Cardiac fibroblast (primary cell): ENCODE results near the gene C10orf90.

Source experiments
- DNase-seq, 2 donors: peaks; one replicate each; pipeline versions ENCODE4 v3.0.0 to v3.0.0-alpha.2; 2010; ENCODE audit warnings: low read depth in 2 of 2
- H3K4me3 ChIP-seq, 2 donors: replicated peaks in 1 of 2; 1 replicate in 1 of 2; 2 replicates in 1 of 2; pipeline ENCODE4 v1.5.1; 2011; ENCODE audit warnings: low read depth in 2 of 2, low read length in 2 of 2, mild to moderate bottlenecking in 2 of 2, moderate library complexity in 1 of 2
- TF ChIP-seq, protein P1 (sequence below): IDR thresholded peaks from one replicate; pipeline ENCODE4 v1.5.1; 2011; ENCODE audit warnings: low read depth, mild to moderate bottlenecking, low read length, inconsistent platforms

C10orf90 gene

DNA sequence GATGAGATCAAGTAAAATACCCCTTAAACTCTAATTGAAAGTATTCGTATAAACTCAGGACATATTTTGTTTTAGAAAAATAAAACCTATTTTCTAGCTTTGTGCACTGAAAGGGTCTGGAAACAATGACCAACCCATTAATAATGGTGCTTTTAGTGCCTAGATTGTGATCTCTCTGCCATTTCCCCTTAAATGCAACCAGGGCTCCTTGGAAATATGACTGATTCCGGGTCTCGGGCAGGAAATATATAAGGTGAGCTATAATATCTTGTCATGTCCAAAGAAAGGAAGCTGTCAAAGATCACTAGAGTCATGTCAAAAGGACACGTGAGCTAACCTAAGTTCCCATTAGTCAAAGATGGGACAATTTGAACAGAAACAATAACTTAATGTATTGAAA lies 269.9 kb downstream of the C10orf90 start:
- DNase-seq, result no peak
- TF ChIP-seq, protein P1, sequence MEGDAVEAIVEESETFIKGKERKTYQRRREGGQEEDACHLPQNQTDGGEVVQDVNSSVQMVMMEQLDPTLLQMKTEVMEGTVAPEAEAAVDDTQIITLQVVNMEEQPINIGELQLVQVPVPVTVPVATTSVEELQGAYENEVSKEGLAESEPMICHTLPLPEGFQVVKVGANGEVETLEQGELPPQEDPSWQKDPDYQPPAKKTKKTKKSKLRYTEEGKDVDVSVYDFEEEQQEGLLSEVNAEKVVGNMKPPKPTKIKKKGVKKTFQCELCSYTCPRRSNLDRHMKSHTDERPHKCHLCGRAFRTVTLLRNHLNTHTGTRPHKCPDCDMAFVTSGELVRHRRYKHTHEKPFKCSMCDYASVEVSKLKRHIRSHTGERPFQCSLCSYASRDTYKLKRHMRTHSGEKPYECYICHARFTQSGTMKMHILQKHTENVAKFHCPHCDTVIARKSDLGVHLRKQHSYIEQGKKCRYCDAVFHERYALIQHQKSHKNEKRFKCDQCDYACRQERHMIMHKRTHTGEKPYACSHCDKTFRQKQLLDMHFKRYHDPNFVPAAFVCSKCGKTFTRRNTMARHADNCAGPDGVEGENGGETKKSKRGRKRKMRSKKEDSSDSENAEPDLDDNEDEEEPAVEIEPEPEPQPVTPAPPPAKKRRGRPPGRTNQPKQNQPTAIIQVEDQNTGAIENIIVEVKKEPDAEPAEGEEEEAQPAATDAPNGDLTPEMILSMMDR, result no peak
- H3K4me3 ChIP-seq, result no peak overlapping the region

DNA sequence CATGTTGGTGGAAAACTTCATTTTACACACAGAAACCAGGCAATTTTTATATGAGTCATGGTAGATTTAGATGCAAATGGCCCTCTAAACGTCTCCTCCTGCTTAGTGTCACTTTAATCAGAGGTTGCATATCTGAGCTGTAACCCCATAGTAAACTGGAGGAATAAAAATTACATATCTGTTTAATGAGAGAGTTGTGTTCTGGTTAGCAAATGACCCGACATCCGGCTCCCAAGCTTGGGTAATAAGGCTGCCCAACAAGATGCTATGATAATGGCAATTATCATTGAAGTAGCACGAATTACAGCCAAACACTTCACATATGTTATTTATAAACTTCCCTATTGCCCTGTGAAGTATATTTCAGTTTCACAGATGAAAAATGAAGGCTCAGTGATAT lies 271.6 kb downstream of the C10orf90 start:
- no peak overlapping the region for H3K4me3 ChIP-seq
- TF ChIP-seq, protein P1, result no peak
- DNase-seq, result no peak

DNA sequence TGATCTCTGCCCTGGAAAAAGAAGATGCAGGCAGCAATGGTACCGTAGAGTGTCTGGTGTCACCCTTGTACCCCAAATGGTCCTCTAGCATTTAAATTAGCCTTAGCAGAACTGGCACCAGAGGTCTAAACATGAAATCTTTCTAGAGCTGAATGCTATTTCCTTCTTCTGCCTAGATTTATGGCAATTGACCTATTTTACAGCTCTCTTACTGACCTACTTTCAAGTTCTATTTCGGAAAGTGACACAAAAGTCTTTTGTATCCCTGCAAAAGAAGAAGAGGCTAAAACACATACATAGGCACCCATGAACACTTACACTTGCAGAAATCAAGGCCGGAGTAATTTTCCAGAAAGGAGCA lies 272.1 kb downstream of the C10orf90 start:
- no peak for DNase-seq
- TF ChIP-seq, protein P1, result no peak

DNA sequence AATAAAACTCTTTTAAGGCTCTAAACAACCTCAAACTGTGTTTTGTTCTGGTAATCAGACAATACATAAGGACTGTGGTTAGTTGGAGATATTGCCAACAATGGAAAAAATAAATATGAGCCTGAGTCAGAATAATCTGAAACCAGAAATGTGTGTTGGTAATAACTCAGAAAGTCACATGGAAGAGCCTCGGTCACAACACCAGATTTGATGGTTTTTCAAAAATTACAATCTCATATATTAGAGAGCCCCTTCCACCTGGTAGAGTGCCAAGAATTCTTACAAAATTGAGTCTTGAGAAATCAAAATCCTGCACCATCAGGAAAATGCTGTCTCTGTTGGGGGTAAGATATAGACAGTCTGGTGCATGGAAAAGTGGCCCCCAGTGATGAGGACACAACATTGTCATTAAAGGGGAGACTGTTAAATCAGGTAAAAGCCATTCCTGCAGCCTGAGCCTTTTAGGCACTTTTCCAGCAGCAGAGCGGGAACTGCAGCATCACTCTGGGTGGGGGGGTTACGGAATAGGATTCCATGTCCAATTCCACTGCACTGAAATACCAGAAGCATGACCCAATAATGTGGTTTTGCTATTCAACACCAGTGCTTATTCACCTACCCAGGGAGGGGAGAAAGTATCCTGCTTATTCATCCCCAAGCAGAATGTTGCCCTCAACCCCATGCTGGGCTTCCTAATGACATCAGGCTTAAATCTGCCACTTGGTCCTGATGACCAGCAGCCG lies 272.7 kb downstream of the C10orf90 start:
- peak; percentile 92 to 99 for DNase-seq
- no peak overlapping the region for H3K4me3 ChIP-seq
- TF ChIP-seq, protein P1, result no peak

More for the DNA sequence above, 272.1 kb downstream of the C10orf90 start:
- no peak overlapping the region for H3K4me3 ChIP-seq

DNA sequence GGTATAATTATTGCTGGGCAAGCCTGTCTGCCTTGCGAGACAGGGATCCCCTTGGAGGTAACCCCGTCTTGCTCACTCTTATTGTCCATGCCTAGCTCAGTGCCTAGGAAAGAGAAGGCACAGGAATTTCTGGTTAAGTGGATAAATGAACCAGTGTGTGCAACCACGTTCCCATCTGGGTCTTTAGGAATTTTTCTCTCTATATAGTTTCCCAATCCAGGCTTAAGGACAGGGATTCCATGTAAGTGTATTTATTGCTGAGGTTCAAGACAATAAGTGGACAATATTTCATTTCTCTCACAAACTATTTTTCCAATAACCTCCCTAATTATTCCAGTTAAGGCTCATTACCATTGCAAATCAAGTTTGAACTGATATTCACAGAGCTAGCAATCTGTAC lies 273.3 kb downstream of the C10orf90 start:
- TF ChIP-seq, protein P1, result no peak
- DNase-seq, result peak in 1 of 2 donors; percentile 33
- no peak overlapping the region for H3K4me3 ChIP-seq

DNA sequence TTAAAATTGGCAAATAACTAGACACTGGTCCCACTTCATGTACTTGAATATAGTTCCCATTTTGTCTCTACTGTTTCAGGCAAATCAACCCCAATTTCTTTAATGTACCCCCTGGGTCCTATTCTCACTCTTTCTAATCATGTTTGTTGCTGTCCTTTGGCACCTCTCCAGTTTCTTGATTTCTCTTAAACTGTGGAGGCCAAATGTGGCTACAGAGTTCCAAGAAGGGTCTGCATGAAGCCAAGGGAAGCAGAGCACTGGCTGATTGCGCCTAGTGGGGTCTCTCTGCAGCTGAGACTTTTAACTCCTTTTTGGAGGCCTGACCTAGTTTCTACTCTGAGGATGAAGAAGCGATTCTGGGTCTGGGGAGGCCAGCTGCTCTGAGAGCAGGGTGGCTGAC lies 275.5 kb downstream of the C10orf90 start:
- TF ChIP-seq, protein P1, result no peak
- no peak for DNase-seq

DNA sequence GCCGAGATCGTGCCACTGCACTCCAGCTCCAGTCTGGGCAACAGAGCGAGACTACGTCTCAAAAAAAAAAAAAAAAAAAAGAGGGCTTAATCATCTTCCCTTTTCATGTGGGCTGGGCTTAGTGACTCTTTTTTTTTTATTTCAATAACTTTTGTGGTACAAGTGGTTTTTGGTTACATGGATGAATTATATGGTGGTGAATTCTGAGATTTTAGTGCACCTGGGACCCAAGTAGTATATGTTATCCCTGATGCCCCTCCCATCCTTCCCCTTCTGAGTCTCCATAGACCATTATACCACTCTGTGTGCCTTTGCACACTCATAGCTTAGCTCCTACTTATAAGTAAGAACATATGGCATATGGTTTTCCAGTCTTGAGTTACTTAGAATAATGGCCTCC lies 277.4 kb downstream of the C10orf90 start:
- TF ChIP-seq, protein P1, result no peak
- no peak overlapping the region for H3K4me3 ChIP-seq
- DNase-seq, result no peak

More for the DNA sequence above, 275.5 kb downstream of the C10orf90 start:
- no peak overlapping the region for H3K4me3 ChIP-seq
